ENCODE data around the gene HNRNPC. TPM values are rescaled to one million over a fixed set of nuclear protein-coding genes. Genes with fewer than 3 reads are reported as not detected.

Gene HNRNPC
- total RNA-seq, 1 donor, result 671 TPM

DNA sequence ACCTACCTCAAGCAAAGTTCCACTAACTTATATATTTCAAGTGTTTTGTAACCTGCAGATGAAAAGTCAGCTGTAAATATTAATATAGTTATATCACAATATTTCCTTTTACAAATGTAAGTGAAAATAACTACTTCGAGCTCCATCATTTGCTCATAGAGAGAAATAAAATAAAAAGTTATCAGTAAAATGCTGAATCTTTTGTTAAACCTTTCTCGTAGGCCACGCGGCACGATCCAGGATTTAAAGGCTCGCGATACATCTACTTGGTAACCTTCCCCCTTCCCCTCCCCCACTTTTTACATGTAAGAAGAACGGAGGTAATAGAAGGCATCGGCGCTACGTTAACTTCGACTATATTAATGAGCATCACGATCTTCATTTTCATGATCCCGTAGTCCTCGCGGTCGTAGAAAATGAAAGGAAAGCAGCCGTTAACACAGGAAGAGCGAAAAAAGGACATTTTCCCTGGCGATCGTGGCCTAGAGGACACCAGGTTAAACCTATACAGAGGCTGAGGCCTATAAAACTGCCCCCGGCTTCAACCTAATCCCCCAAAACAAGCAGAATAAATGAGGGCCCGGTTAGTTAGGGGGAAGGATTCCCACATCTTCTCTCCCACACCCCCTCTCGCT is 508 bp downstream of the HNRNPC start:
- peak overlapping the region; percentile 100 for H3K4me3 ChIP-seq (ENCODE audit: low read depth, low read length)
- DNase-seq (ENCODE audit: low read depth), result peak; percentile 78
- TF ChIP-seq, protein P1, sequence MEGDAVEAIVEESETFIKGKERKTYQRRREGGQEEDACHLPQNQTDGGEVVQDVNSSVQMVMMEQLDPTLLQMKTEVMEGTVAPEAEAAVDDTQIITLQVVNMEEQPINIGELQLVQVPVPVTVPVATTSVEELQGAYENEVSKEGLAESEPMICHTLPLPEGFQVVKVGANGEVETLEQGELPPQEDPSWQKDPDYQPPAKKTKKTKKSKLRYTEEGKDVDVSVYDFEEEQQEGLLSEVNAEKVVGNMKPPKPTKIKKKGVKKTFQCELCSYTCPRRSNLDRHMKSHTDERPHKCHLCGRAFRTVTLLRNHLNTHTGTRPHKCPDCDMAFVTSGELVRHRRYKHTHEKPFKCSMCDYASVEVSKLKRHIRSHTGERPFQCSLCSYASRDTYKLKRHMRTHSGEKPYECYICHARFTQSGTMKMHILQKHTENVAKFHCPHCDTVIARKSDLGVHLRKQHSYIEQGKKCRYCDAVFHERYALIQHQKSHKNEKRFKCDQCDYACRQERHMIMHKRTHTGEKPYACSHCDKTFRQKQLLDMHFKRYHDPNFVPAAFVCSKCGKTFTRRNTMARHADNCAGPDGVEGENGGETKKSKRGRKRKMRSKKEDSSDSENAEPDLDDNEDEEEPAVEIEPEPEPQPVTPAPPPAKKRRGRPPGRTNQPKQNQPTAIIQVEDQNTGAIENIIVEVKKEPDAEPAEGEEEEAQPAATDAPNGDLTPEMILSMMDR (IDR thresholded peaks at IDR 0.05; ENCODE audit: insufficient read depth, low read depth, low read length), result no peak

DNA sequence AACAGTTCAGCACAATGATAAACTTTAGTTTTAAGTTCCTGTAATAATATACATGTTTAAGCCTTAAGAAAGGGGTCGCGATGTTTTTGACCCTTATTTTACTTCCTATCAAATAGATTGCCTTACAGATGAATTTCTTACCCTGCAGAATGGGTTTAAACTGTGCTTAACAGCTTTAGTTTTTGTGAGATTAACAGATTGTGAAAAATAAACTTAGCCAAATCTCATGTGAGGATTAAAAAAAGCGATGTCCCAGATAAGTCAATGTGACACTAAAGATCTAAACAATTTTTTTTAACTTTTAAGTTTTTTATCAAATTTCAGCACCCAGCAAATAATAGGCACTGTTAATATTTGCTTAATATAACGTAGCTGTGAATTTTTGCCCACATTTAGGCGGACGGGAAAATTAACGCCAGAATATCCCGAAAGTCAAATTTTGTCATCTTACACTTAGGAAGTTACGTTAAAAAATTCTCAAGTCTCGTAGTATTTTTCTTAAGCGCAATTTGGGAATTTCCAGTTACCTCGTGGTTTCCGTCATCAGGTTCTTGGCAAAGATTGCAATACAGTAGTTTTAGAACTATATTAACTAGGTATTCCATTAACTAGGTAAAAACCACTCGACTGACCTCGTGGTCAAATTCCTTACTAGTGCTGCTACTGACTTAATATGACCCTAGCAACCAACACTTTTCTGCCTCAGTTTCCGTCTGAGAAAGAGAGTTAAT is 1.2 kb downstream of the HNRNPC start:
- H3K4me3 ChIP-seq (ENCODE audit: low read depth, low read length), result peak overlapping the region; percentile 100
- peak; percentile 33 for DNase-seq (ENCODE audit: low read depth)
- TF ChIP-seq, protein P1 (IDR thresholded peaks at IDR 0.05; ENCODE audit: insufficient read depth, low read depth, low read length), result no peak

DNA sequence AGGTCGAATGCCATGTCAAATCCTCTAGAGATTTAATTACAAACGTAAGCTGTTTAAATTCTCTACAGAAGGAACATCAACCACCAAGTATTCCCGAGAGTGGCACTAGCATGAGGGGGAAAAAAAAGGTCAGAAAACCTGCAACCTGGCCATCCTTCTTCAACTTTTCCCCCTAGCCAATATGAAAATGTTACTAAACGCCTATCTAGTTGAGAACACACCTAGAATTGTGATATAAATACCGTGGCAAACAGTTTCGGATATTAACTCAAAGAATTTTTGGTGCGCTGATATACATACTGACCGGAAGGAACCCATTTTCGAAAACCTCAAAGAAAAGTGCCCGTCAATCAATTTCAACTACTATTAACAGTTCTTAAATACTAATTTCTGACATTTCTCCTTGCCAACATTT is 1.8 kb downstream of the HNRNPC start:
- H3K4me3 ChIP-seq (ENCODE audit: low read depth, low read length), result peak overlapping the region; percentile 100
- TF ChIP-seq, protein P1 (IDR thresholded peaks at IDR 0.05; ENCODE audit: insufficient read depth, low read depth, low read length), result no peak
- DNase-seq (ENCODE audit: low read depth), result peak; percentile 18

DNA sequence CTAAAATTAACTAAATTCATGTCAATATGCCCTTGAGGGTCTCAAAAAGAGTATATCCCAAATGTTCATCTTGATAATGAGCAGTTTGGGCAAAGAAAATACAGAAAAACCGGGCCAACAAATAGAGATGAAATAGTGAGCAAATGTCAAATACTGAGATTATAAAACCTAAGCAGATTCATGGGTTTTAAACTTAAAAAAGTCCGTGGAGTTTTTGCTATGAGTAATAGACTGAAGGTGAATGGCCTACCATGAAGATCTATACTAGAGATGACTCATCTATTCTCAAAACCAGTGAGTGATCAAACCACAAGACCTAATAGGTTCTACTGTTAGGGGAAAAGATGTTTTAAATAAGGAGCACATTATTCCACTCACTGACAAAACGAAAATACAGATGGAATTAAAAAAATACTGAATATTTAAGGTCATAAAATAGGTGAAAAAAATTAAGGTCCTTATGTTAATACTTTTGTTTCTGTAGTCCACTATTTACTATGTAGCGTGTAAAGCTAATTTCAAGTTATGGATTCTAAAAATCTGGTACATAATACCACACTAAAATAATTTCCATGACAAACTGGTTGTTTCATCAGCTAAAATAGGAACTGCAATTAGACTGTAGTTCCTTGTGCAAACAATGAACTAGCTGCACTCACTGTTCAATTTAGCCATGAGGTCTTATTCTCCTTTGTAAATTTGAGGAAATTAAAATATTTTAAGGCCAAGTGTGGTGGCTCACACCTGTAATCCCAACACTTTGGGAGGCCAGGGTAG is 5.0 kb downstream of the HNRNPC start:
- no peak overlapping the region for H3K4me3 ChIP-seq (ENCODE audit: low read depth, low read length)
- DNase-seq (ENCODE audit: low read depth), result peak; percentile 66
- TF ChIP-seq, protein P1 (IDR thresholded peaks at IDR 0.05; ENCODE audit: insufficient read depth, low read depth, low read length), result no peak

DNA sequence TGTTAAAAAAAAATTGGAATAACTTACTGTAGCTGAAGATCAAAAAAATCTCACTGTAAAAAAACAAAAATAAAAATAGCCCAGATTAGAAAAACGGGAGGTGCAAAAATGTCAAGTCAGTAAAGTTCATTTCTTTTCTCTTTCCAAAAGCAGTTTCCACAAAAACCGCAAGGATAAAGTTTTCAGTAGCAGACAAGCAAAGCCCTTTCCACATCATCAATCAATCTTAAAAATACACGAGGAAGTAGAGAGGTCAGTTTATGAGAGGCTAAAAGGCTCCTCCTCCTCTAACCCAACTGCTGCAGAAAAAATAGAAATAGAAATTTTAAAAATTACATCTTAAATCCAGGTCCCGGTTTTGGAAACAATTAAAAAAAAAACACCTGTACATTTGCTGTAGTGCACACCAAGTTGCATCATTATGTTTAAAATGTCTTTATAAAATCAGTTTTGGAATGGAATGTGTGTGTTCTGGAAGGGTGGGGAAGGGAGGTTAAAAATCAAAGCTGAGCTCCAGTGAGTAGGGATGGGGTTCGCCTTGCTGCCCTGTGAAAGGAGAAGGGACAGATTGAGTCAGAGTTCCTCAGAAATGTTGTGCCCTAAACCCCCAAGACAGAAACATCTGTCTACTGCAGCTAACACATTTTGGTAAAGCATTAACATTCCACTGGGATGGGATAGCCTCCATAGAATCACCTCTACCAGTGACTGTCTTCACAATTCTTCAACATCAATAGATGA is 5.8 kb downstream of the HNRNPC start:
- H3K4me3 ChIP-seq (ENCODE audit: low read depth, low read length), result peak overlapping the region; percentile 16
- TF ChIP-seq, protein P1 (IDR thresholded peaks at IDR 0.05; ENCODE audit: insufficient read depth, low read depth, low read length), result no peak

DNA sequence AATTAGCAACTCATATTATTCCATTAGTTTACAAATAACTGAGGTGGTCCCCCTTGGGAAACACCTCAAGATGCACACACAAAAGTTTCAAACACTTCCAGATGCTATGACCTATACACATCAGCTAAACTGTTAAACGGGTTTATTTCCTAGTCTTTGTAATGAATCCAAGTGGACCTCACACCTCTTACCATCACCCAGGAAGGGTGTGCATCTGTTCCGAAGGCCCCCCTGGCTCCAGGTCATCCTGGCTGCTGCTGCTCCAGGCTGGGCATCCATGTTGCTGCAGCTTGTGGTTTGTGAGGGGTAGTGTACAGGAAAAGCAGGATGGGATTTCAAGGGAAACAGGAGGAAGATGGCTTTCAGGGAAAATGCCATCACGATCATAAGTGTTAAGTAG is 6.8 kb downstream of the HNRNPC start:
- peak overlapping the region; percentile 3 for H3K4me3 ChIP-seq (ENCODE audit: low read depth, low read length)
- TF ChIP-seq, protein P1 (IDR thresholded peaks at IDR 0.05; ENCODE audit: insufficient read depth, low read depth, low read length), result no peak
- no peak for DNase-seq (ENCODE audit: low read depth)

More for the DNA sequence above, 5.8 kb downstream of the HNRNPC start:
- peak; percentile 59 for DNase-seq (ENCODE audit: low read depth)

Measured in fibroblast of villous mesenchyme (primary cell).